ENCODE data around the gene DNAJA4. TPM values are rescaled to one million over a fixed set of nuclear protein-coding genes. Genes with fewer than 3 reads are reported as not detected.

The DNAJA4 gene
- total and polyA plus RNA-seq, 2 experiments from 2014 or later, result 5.0 to 12.5 TPM

- peak overlapping the region; percentile 86 for H2AFZ ChIP-seq
- peaks cover 23% of the 10 kb centered on the region; the same call in 1 of the 2 replicates for H3K4me1 ChIP-seq (ENCODE audit: insufficient read depth)
- DNase-seq (ENCODE audit: low spot score) (peak; percentile 59), ATAC-seq (peak; percentile 38)
- H3K4me3 ChIP-seq, result no peak overlapping the region
- H3K9me3 Mint-ChIP-seq, result no peaks in the 10 kb centered on the region; the same call in 2 of the 3 replicates
- peak overlapping the region; percentile 44 for H3K4me2 ChIP-seq
- TF ChIP-seq EZH2 (IDR thresholded peaks at IDR 0.05; ENCODE audit: low read depth, unreplicated experiment), result no peak
- no peak for TF ChIP-seq ZNF331 (CRISPR knock-in tag; IDR thresholded peaks at IDR 0.05; ENCODE audit: low read depth)
- TF ChIP-seq CTCF (conservative IDR thresholded peaks at IDR 0.05; ENCODE audit: low read depth in 2 of 2), result no peak
- peak; percentile 43; the same call in 1 of the 2 replicates for TF ChIP-seq CREB1 (CRISPR knock-in tag; IDR thresholded peaks at IDR 0.05; ENCODE audit: low read depth)
- no peak for TF ChIP-seq REST (IDR thresholded peaks at IDR 0.05; ENCODE audit: unreplicated experiment)
- TF ChIP-seq ZNF114 (CRISPR knock-in tag; IDR thresholded peaks at IDR 0.05), result no peak
- TF ChIP-seq NANOG (IDR thresholded peaks at IDR 0.05; ENCODE audit: borderline replicate concordance), result no peak
- H3F3A ChIP-seq (replicated peaks; ENCODE audit: low read depth), result peaks cover 5% of the 10 kb centered on the region; the same call in 1 of the 2 replicates
- no peaks in the 10 kb centered on the region for H4K20me1 ChIP-seq (replicated peaks; ENCODE audit: insufficient read depth)
- H3K4me1 Mint-ChIP-seq, result peaks cover 50% of the 10 kb centered on the region
- H3K27ac Mint-ChIP-seq, result peak overlapping the region; percentile 83
- H3K27me3 Mint-ChIP-seq (ENCODE audit: insufficient read depth, low read depth, poor library complexity), result peaks cover 7% of the 10 kb centered on the region
- no peak overlapping the region for H3K27ac ChIP-seq (ENCODE audit: low read depth)
- H3K27me3 ChIP-seq (ENCODE audit: insufficient read depth), result no peaks in the 10 kb centered on the region
- H3K9me2 ChIP-seq (ENCODE audit: insufficient read depth), result no peaks in the 10 kb centered on the region
- H3K79me2 ChIP-seq (replicated peaks; ENCODE audit: insufficient read depth), result no peaks in the 10 kb centered on the region
- no peak overlapping the region for H3K4me3 Mint-ChIP-seq
- no peaks in the 10 kb centered on the region for H3K36me3 ChIP-seq (ENCODE audit: insufficient read depth)
- no peaks in the 10 kb centered on the region for H3K36me3 Mint-ChIP-seq (ENCODE audit: low read depth)
These were observed 57.9 kb downstream of the DNAJA4 start for GRCh38 chr15:78322243-78322642.

- H3K79me2 ChIP-seq (replicated peaks; ENCODE audit: insufficient read depth), result no peaks in the 10 kb centered on the region
- H4K20me1 ChIP-seq (replicated peaks; ENCODE audit: insufficient read depth), result no peaks in the 10 kb centered on the region
- no peaks in the 10 kb centered on the region for H3K36me3 ChIP-seq (ENCODE audit: insufficient read depth)
- Mint-ChIP-seq H3K9me3 (no peaks in the 10 kb centered on the region), H3K27ac (no peak overlapping the region), H3K4me3 (no peak overlapping the region), H3K27me3 (ENCODE audit: insufficient read depth, low read depth, poor library complexity) (peaks cover 7% of the 10 kb centered on the region), H3K4me1 (peaks cover 46% of the 10 kb centered on the region), H3K36me3 (ENCODE audit: low read depth) (no peaks in the 10 kb centered on the region)
- H3K27me3 ChIP-seq (ENCODE audit: insufficient read depth), result no peaks in the 10 kb centered on the region
- H3K4me2 ChIP-seq, result peak overlapping the region; percentile 44
- H3F3A ChIP-seq (replicated peaks; ENCODE audit: low read depth), result 0 out of 2 replicates have a peak, but pooled peaks cover 2% of the 10 kb centered on the region
- peak overlapping the region; percentile 86 for H2AFZ ChIP-seq
- no peak overlapping the region for H3K4me3 ChIP-seq
- ATAC-seq (no peak), DNase-seq (ENCODE audit: low spot score) (no peak)
- no peaks in the 10 kb centered on the region for H3K9me2 ChIP-seq (ENCODE audit: insufficient read depth)
- no peak overlapping the region for H3K27ac ChIP-seq (ENCODE audit: low read depth)
- peaks cover 21% of the 10 kb centered on the region; the same call in 1 of the 2 replicates for H3K4me1 ChIP-seq (ENCODE audit: insufficient read depth)
- no peak for TF ChIP-seq ETS1 (IDR thresholded peaks at IDR 0.05)
These were observed 58.6 kb downstream of the DNAJA4 start for GRCh38 chr15:78322724-78323521.
